Mesodermal cell (in vitro differentiated cells): ENCODE measurements around the gene OR5H2. TPM values are rescaled to one million over a fixed set of nuclear protein-coding genes. Genes with fewer than 3 reads are reported as not detected.
"Not testable (repeated sequence)": the region's sequence is repeated elsewhere in the genome, so short reads cannot be mapped to it uniquely, and the experiment has no call there.

ENCODE experiments used
- H3K27ac ChIP-seq: 2 replicates; pipeline ENCODE4 v1.7.0; 2013; ENCODE audit warnings: mild to moderate bottlenecking, low read depth, low read length, moderate library complexity; ENCODE audit not compliant: severe bottlenecking
- H3K36me3 ChIP-seq: 2 replicates; pipeline ENCODE4 v1.7.1; 2013; ENCODE audit warnings: mild to moderate bottlenecking, low read length, moderate library complexity; ENCODE audit not compliant: control insufficient read depth, insufficient read depth
- H3K4me1 ChIP-seq: one replicate; pipeline ENCODE4 v1.7.1; 2013; ENCODE audit warnings: mild to moderate bottlenecking, low read length; ENCODE audit not compliant: insufficient read depth, control insufficient read depth, poor library complexity, severe bottlenecking
- H3K4me3 ChIP-seq: 2 replicates; pipeline ENCODE4 v1.7.0; 2013; ENCODE audit warnings: low read length, control low read depth, mild to moderate bottlenecking; ENCODE audit not compliant: insufficient read depth, poor library complexity, severe bottlenecking; ENCODE audit errors: extremely low read depth
- H3K9me3 ChIP-seq: 2 replicates; pipeline ENCODE4 v1.7.1; 2013; ENCODE audit warnings: mild to moderate bottlenecking, low read length, moderate library complexity; ENCODE audit not compliant: control insufficient read depth
- WGBS, 2 experiments: methylation state at CpG; one replicate each; pipeline ENCODE4 v1.1.5; 2013; ENCODE audit warnings: missing lambda C conversion rate in 2 of 2; ENCODE audit not compliant: insufficient coverage in 2 of 2; 5-methylcytosine and 5-hydroxymethylcytosine counted together
- polyA plus RNA-seq, 2 experiments: library from polyadenylated mRNA; stranded (reverse); fragments of 50-300 nt; gene quantifications; one replicate each; pipeline ENCODE4 v1.2.3, GENCODE V29; 2013

Gene OR5H2
- polyA plus RNA-seq (2013, experiment 1 of 2) = not detected
- polyA plus RNA-seq (2013, experiment 2 of 2) = not detected

DNA sequence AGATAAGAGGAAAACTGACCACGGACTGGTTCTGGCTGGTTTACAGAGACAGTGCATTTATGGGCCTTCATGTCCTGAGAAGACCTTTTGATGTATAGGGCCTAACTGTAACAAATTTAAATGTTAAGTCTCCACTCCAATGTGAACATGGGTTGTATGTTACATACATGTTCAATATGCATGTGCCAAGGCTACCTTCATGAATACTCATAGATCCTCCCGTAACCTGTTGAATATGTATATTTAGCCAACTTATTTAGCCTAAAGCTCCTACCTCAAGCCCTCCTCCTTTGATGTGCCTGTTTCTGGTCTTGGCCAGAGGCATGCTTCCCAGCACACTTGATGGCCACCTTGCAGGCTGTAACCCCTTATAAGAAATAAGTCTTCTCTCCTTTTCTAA lies at the start of gene OR5H2:
Gene OR5H2 (plus strand): TSS at position 301 of the 400 bp plus-strand sequence. CDS start 398 bp downstream, outside the sequence.
- Histone ChIP-seq H3K4me3 (no peak within 1 kb of the TSS), H3K27ac (no peak within 1 kb of the TSS), H3K4me1 (no peaks in the 10 kb centered on the region), H3K36me3 (no peaks in the 10 kb centered on the region), H3K9me3 (no peaks in the 10 kb centered on the region)
- WGBS, 2 experiments = 70 to 83% methylated on average over 1 of the region's 2 CpGs

DNA sequence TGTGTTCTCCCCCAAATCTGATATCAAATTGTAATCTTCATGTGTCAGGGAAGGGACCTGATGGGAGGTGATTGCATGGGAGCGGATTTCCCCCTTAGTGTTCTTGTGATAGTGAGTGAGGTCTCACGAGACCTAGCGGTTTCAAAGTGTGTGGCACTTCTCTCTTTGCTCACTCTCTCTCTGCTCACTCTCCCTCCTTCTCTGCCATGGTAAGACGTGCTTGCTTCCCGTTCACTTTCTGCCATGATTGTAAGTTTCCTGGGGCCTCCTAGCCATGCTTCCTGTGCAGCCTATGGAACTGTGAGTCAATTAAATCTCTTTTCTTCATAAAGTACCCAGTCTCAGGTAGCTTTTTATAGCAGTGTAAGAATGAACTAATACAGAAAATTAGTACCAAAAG lies 48.8 kb upstream of the OR5H2 start:
- Histone ChIP-seq H3K36me3 (no peaks in the 10 kb centered on the region), H3K9me3 (no peaks in the 10 kb centered on the region), H3K4me1 (no peaks in the 10 kb centered on the region), H3K27ac (no peak overlapping the region), H3K4me3 (no peak overlapping the region)
- WGBS, 2 experiments = 88 to 93% methylated on average over 3 to 5 of the region's 5 CpGs

DNA sequence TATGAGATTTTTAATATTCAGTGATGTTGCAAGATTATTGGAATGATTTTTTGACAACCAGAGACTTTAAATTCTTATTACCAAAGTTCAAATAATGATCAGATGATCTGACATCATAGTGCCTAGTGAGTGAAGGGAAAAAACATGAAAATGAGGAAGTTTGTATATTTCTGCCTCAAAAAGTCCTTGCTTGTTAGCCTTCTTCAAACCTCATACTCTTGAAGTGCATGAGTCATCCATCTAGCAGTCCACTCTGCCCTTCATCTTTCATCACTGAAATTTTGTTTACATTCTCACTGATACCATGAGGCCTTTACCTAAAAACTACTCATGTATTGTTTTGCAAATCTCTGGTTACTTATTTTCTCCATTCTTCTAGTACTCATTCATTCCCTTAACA lies 42.2 kb upstream of the OR5H2 start:
- Histone ChIP-seq H3K4me1 (peaks cover 11% of the 10 kb centered on the region), H3K36me3 (no peaks in the 10 kb centered on the region), H3K27ac (no peak overlapping the region), H3K4me3 (no peak overlapping the region), H3K9me3 (no peaks in the 10 kb centered on the region)

DNA sequence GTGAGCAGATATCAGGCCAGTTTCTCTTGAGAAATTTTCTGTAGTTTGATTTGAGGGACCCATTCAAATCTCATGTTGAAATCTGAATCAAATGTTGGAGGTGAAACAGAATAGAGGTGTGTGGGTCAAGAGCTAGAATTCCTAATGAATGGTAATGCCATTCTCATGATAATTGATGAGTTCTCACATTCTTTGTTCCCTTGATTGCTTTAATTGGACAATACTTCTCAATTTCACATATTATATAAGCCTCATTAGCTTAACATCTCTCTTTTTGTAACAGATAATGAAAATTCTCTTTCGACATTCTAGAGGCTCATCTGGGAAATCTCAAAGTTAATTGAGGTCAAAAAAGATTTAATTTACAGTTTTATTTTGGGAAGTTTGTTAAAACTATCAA lies 40.1 kb upstream of the OR5H2 start:
- Histone ChIP-seq H3K4me3 (no peak overlapping the region), H3K27ac (no peak overlapping the region), H3K9me3 (no peaks in the 10 kb centered on the region), H3K36me3 (no peaks in the 10 kb centered on the region), H3K4me1 (peaks cover 11% of the 10 kb centered on the region)
- no CpG with 5 or more reads among the region's 1 CpG for WGBS, 2 experiments

DNA sequence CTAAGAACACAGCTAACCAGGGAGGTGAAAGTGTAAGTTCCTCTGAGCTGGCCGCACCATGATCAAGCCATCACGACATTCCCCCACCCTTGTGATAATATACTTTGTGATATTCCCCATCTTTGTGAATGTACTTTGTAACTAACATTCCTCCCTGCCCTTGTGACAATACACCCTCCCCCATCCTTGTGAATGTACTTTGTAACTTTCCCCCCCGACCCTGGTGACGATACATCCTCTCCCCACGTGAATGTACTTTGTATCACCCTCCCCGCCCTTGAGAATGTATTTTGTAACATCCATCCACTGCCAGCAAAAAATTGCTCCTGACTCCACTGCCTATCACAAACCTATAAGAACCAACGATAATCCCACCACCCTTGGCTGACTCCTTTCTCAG lies 38.5 kb upstream of the OR5H2 start:
- H3K4me1 ChIP-seq = peaks cover 11% of the 10 kb centered on the region
- H3K4me3 ChIP-seq = no peak overlapping the region
- 89 to 90% methylated on average over 2 to 4 of the region's 7 CpGs for WGBS, 2 experiments
- no peak overlapping the region for H3K27ac ChIP-seq
- no peaks in the 10 kb centered on the region for H3K9me3 ChIP-seq
- no peaks in the 10 kb centered on the region for H3K36me3 ChIP-seq

DNA sequence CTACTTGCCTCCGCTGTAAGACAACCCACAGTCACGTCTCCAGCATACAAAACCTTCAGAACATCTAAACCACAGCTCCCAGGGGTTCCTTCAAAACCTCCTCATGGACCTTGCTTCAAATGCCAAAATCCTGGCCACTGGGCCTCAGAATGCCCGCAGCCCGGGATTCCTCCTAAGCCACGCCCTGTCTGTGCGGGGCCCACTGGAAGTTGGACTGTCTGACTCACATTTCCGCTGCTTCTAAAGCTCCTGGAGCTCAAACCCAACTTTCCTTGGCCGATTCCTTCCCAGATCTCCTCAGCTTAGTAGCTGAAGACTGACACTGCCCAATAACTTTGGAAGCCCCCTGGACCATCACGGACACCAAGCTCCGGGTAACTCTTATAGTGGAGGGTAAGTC lies 36.2 kb upstream of the OR5H2 start:
- WGBS, 2 experiments = 88 to 90% methylated on average over 7 to 9 of the region's 10 CpGs
- H3K4me1 ChIP-seq = no peaks in the 10 kb centered on the region
- H3K27ac ChIP-seq = no peak overlapping the region
- H3K4me3 ChIP-seq = no peak overlapping the region
- H3K9me3 ChIP-seq = no peaks in the 10 kb centered on the region
- no peaks in the 10 kb centered on the region for H3K36me3 ChIP-seq

DNA sequence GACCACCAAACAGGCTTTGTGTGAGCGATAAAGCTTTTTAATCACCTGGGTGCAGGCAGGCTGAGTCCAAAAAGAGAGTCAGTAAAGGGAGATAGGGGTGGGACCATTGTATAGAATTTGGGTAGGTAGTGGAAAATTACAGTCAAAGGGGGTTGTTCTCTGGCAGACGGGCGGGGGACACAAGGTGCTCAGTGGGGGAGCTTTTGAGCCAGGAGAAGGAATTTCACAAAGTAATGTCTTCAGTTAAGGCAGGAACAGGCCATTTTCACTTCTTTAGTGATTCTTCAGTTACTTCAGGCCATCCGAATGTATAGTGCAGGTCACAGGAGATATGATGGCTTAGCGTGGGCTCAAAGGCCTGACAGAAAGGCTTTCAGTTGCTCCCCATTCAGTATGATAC lies 26.3 kb upstream of the OR5H2 start:
- WGBS, 2 experiments = 54 to 65% methylated on average over 5 of the region's 5 CpGs
- not testable (repeated sequence) for H3K4me1 ChIP-seq, H3K27ac ChIP-seq, H3K4me3 ChIP-seq, H3K36me3 ChIP-seq, H3K9me3 ChIP-seq

- Histone ChIP-seq H3K4me1 (no peaks in the 10 kb centered on the region), H3K9me3 (no peaks in the 10 kb centered on the region), H3K4me3 (no peak overlapping the region), H3K27ac (no peak overlapping the region), H3K36me3 (no peaks in the 10 kb centered on the region)
- WGBS, 2 experiments = no CpG with 5 or more reads among the region's 2 CpGs
Observed at GRCh38 chr3:98259707-98260106, 22.6 kb upstream of the OR5H2 start.

GRCh38 chr3:98262046-98262445 lies 20.3 kb upstream of the OR5H2 start:
- Histone ChIP-seq H3K4me1 (no peaks in the 10 kb centered on the region), H3K27ac (no peak overlapping the region), H3K9me3 (no peaks in the 10 kb centered on the region), H3K4me3 (no peak overlapping the region), H3K36me3 (no peaks in the 10 kb centered on the region)
- 86% methylated on average over 1 of the region's 2 CpGs; no CpG with 5 or more reads in 1 of the 2 experiments for WGBS, 2 experiments

- Histone ChIP-seq H3K36me3 (no peaks in the 10 kb centered on the region), H3K4me1 (no peaks in the 10 kb centered on the region), H3K4me3 (no peak within 1 kb of the TSS), H3K27ac (no peak within 1 kb of the TSS), H3K9me3 (no peaks in the 10 kb centered on the region)
- 80 to 100% methylated on average over 1 to 2 of the region's 3 CpGs for WGBS, 2 experiments
Observed at GRCh38 chr3:98263944-98264343, 18.4 kb upstream of the OR5H2 start, which contains the start of gene OR5H6. Gene OR5H6 (plus strand): TSS chr3:98264244. CDS start chr3:98264333, 89 bp downstream.

DNA sequence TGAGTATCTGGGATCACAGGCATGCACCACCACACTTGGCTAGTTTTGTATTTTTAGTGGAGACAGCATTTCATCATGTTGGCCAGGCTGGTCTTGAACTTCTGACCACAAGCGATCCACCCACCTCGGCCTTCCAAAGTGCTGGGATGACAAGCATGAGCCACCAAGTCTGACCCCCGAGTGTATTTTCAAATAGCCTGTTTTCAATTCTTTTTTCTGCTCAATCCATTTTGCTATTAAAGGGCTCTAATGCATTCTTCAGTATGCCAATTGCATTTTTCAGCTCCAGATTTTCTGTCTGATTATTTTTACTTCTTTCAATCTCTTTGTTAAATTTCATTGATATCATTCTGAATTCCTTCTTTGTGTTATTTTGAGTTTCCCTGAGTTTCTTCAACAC lies 12.5 kb upstream of the OR5H2 start:
- no peaks in the 10 kb centered on the region for H3K36me3 ChIP-seq
- no peaks in the 10 kb centered on the region for H3K4me1 ChIP-seq
- no peak overlapping the region for H3K4me3 ChIP-seq
- 87 to 92% methylated on average over 2 to 3 of the region's 3 CpGs for WGBS, 2 experiments
- H3K27ac ChIP-seq = no peak overlapping the region
- peaks cover 4% of the 10 kb centered on the region for H3K9me3 ChIP-seq
